ENCODE measurements around the gene NXPE4.

NXPE4 gene

DNA sequence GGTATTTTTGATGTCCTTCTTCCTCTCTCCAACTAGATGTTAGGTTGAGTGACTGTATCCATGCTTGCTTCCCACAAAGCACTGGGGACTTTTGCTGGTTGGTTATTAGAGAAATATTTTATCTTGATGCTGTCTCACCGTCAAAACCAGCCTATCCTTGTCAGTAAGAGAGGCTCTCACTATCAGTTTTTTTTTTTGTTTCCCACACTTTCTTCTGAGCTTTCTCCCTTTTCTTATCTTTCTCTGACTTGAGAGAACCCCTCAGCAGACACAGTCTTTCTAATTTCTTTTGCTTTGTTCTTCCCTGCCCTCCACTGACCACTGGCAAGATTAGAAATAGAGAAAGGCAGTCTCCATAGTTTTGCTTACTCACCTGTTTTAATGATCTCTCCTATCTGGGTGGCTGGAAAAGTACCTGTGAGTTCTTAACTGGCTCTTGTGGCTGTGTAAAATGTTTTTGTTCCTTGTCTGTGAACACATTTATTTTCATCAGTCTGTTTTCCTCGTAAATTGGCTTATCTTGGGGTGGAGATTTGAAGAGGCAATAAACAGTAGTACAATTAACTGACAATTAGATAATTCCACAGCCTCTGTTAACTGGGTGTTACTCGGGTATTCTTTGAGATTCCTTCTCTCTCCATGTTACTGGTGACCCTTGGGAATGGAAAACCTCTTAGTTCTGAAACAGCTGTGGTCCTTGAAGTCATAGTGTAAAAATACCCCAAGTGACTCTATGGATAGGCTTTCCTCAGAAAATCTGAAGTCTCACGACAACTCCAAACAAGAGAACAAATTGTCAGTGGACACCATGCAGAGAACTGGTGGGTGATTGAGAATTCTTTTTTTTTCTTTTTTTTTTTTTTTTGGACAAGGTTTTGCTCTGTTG is 35.9 kb downstream of the NXPE4 start, which contains the start of gene NXPE1:
Gene NXPE1, minus strand, starts transcription at position 457 of the 886 bp plus-strand sequence. CDS start 8,680 bp downstream, outside the sequence.
- no peak for DNase-seq (ENCODE audit: low read depth, low spot score)

GRCh38 chr11:114556135-114556534 is 39.5 kb downstream of the NXPE4 start:
- no peak for DNase-seq (ENCODE audit: low read depth, low spot score)

GRCh38 chr11:114553642-114554041 is 41.9 kb downstream of the NXPE4 start:
- no peak for DNase-seq (ENCODE audit: low read depth, low spot score)

DNA sequence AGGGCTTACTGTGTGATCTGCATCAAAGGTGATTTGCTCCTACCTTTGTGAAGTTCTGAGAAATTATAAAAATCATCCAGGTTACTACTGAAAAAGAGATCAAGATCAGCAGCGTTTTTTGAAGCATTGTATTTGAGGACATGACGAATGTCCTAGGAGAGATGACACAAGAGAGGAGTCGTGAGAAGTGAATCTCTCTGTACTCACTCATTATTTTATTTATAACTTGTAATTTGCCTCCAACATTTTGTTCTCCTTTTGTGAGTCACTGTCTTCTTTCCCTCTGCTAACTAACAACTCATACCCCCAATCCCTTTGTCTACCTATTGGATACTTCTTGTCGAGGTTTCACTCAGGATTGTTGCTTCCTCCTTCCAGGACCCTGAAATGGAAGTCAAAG is 44.5 kb downstream of the NXPE4 start:
- no peak for DNase-seq (ENCODE audit: low read depth, low spot score)

DNA sequence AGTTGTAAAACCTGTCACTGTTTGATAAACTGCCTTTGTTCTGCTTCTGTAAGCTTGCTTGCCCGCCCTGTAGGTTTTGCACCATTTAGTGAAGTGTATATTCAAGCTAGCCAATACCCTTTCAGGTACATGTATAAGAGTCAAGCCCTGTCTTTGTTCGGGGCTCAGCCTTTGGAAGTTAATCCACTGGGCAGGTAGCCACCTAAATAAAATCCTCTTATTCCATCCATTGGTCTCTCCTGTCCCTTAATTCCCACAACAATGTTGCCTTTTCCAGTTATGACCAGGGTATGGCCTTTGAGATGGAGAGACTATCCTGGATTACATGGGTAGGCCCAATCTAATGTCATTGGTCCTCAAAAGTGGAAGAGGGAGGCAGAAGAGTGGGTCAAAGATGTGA is 69.9 kb downstream of the NXPE4 start:
- DNase-seq (ENCODE audit: low read depth, low spot score) = no peak

GRCh38 chr11:114524122-114524521 is 71.5 kb downstream of the NXPE4 start:
- no peak for DNase-seq (ENCODE audit: low read depth, low spot score)

DNA sequence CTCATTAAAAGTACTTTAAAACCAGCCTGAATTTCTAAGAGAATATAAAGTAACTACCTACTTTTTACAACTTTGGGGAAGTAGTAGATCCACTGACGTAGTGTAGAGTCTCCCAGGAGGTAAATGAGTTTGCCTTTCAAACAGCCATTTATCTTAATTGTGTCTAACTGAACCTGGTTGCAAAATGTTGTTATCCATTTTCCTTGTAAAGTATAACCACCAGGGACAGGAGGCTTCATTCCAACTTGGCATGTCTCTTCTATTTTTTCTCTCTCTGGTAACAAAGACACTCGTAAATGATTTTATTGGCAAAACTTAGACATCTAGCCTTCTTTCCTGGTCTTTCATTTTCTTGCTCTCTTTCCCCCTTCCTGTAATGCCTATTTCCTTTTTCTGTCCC is 72.8 kb downstream of the NXPE4 start:
- DNase-seq (ENCODE audit: low read depth, low spot score) = no peak
